H1 (cell line): ENCODE data around the gene OR2D3.

ENCODE experiments used
- EZH2 ChIP-seq: fragments of 200-600 bp; sonication (generic); IDR thresholded peaks from 2 replicates; pipeline ENCODE4 v1.7.1; 2012; ENCODE audit warnings: low read depth, mild to moderate bottlenecking, moderate library complexity, low read length, inconsistent platforms; ENCODE audit not compliant: severe bottlenecking
- FOSL1 ChIP-seq: IDR thresholded peaks from 2 replicates; pipeline ENCODE4 v1.6.1; 2011; ENCODE audit warnings: mild to moderate bottlenecking, low read depth, low read length, moderate library complexity; ENCODE audit not compliant: insufficient read depth
- GTF2F1 ChIP-seq: IDR thresholded peaks from 2 replicates; pipeline ENCODE4 v1.6.1; 2012; ENCODE audit warnings: low read depth, low read length, improper control_type of control experiment, borderline replicate concordance
- POLR2AphosphoS5 ChIP-seq: IDR thresholded peaks from 2 replicates; pipeline ENCODE4 v1.6.1; 2011; ENCODE audit warnings: low read depth, low read length
- RAD21 ChIP-seq, 2 experiments: IDR thresholded peaks in 1 of 2; conservative IDR thresholded peaks in 1 of 2; 2 replicates each; pipeline ENCODE4 v1.6.1; 2011; ENCODE audit warnings: low read depth in 2 of 2, low read length in 2 of 2, improper control_type of control experiment in 1 of 2, inconsistent platforms in 1 of 2, mild to moderate bottlenecking in 1 of 2, moderate library complexity in 1 of 2
- SP4 ChIP-seq: IDR thresholded peaks from 2 replicates; pipeline ENCODE4 v1.6.1; 2012; ENCODE audit warnings: low read length, inconsistent platforms
- SRF ChIP-seq: IDR thresholded peaks from 2 replicates; pipeline ENCODE4 v1.6.1; 2011; ENCODE audit warnings: mild to moderate bottlenecking, low read depth, low read length, moderate library complexity
- TAF1 ChIP-seq: IDR thresholded peaks from 2 replicates; pipeline ENCODE4 v1.6.1; 2011; ENCODE audit warnings: mild to moderate bottlenecking, low read depth, low read length
- TF ChIP-seq, protein P1 (sequence below), 3 experiments: IDR thresholded peaks; 1 replicate in 2 of 3; 2 replicates in 1 of 3; pipeline versions ENCODE4 v1.5.1 to v1.6.1; 2011; ENCODE audit warnings: low read length in 3 of 3, mild to moderate bottlenecking in 3 of 3, inconsistent platforms in 2 of 3, low read depth in 1 of 3, moderate library complexity in 1 of 3; ENCODE audit not compliant: insufficient read depth in 1 of 3; ENCODE audit errors: control extremely low read depth in 1 of 3

DNA sequence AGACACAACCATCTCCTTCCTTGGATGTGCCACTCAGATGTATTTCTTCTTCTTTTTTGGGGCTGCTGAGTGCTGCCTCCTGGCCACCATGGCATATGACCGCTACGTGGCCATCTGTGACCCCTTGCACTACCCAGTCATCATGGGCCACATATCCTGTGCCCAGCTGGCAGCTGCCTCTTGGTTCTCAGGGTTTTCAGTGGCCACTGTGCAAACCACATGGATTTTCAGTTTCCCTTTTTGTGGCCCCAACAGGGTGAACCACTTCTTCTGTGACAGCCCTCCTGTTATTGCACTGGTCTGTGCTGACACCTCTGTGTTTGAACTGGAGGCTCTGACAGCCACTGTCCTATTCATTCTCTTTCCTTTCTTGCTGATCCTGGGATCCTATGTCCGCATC, 43.9 kb upstream of the OR2D3 start:
- TF ChIP-seq FOSL1 (no peak), RAD21 (IDR thresholded peaks at IDR 0.05 in 1 of 2, conservative IDR thresholded peaks at IDR 0.05 in 1 of 2; ENCODE audit: low read depth in 2 of 2, low read length in 2 of 2) (no peak), POLR2AphosphoS5 (no peak), TAF1 (no peak), GTF2F1 (no peak), EZH2 (no peak), SRF (no peak), SP4 (no peak)
- TF ChIP-seq, protein P1, sequence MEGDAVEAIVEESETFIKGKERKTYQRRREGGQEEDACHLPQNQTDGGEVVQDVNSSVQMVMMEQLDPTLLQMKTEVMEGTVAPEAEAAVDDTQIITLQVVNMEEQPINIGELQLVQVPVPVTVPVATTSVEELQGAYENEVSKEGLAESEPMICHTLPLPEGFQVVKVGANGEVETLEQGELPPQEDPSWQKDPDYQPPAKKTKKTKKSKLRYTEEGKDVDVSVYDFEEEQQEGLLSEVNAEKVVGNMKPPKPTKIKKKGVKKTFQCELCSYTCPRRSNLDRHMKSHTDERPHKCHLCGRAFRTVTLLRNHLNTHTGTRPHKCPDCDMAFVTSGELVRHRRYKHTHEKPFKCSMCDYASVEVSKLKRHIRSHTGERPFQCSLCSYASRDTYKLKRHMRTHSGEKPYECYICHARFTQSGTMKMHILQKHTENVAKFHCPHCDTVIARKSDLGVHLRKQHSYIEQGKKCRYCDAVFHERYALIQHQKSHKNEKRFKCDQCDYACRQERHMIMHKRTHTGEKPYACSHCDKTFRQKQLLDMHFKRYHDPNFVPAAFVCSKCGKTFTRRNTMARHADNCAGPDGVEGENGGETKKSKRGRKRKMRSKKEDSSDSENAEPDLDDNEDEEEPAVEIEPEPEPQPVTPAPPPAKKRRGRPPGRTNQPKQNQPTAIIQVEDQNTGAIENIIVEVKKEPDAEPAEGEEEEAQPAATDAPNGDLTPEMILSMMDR (IDR thresholded peaks at IDR 0.05; ENCODE audit: control extremely low read depth in 1 of 3, insufficient read depth in 1 of 3, low read depth in 1 of 3, low read length in 3 of 3) = no peak
